ENCODE results near the gene SLC25A13. TPM values are rescaled to one million over a fixed set of nuclear protein-coding genes. Genes with fewer than 3 reads are reported as not detected.

The SLC25A13 gene
- total and polyA plus RNA-seq, 2 donors (not counting 1 experiment from before 2014, with no cell fraction given), result 6.9 to 12.0 TPM

- Histone ChIP-seq H3K4me1 (ENCODE audit: control insufficient read depth, extremely low read depth, insufficient read depth, low read length) (no peaks in the 10 kb centered on the region), H3K4me3 (replicated peaks in 1 of 4; ENCODE audit: control extremely low read depth in 1 of 4, insufficient read depth in 1 of 4, low read depth in 3 of 4, low read length in 4 of 4) (no peak overlapping the region), H3K36me3 (ENCODE audit: control insufficient read depth, insufficient read depth, low read length) (no peaks in the 10 kb centered on the region), H3K27ac (ENCODE audit: insufficient read depth, low read length) (no peak overlapping the region), H2AFZ (ENCODE audit: low read length) (no peak overlapping the region), H4K20me1 (ENCODE audit: control insufficient read depth, extremely low read depth, insufficient read depth, low read length) (no peaks in the 10 kb centered on the region), H3K9ac (ENCODE audit: insufficient read depth, low read length) (no peak overlapping the region), H3K79me2 (ENCODE audit: control insufficient read depth, insufficient read depth, low read length) (no peaks in the 10 kb centered on the region), H3K9me3 (ENCODE audit: control insufficient read depth, insufficient read depth, low read depth, low read length) (no peaks in the 10 kb centered on the region), H3K4me2 (ENCODE audit: extremely low read depth, insufficient read depth, low read length) (no peak overlapping the region), H3K27me3 (ENCODE audit: control insufficient read depth, insufficient read depth, low read length) (no peaks in the 10 kb centered on the region)
- DNase-seq (ENCODE audit: low read depth in 2 of 2), result no peak
- TF ChIP-seq CTCF (conservative IDR thresholded peaks at IDR 0.05 in 1 of 2, IDR thresholded peaks at IDR 0.05 in 1 of 2; ENCODE audit: low read depth in 1 of 2, low read length in 2 of 2), result no peak
- TF ChIP-seq EZH2 (IDR thresholded peaks at IDR 0.05; ENCODE audit: low read length, missing control alignments), result no peak
These were observed 33.0 kb upstream of the SLC25A13 start for GRCh38 chr7:96354881-96355280.

GRCh38 chr7:96349572-96349971 is 27.7 kb upstream of the SLC25A13 start:
- Histone ChIP-seq H3K9me3 (ENCODE audit: control insufficient read depth, insufficient read depth, low read depth, low read length) (no peaks in the 10 kb centered on the region), H3K79me2 (ENCODE audit: control insufficient read depth, insufficient read depth, low read length) (no peaks in the 10 kb centered on the region), H3K36me3 (ENCODE audit: control insufficient read depth, insufficient read depth, low read length) (no peaks in the 10 kb centered on the region), H3K4me2 (ENCODE audit: extremely low read depth, insufficient read depth, low read length) (no peak overlapping the region), H2AFZ (ENCODE audit: low read length) (no peak overlapping the region), H3K4me1 (ENCODE audit: control insufficient read depth, extremely low read depth, insufficient read depth, low read length) (no peaks in the 10 kb centered on the region), H3K27ac (ENCODE audit: insufficient read depth, low read length) (no peak overlapping the region), H3K9ac (ENCODE audit: insufficient read depth, low read length) (no peak overlapping the region), H3K4me3 (replicated peaks in 1 of 4; ENCODE audit: control extremely low read depth in 1 of 4, insufficient read depth in 1 of 4, low read depth in 3 of 4, low read length in 4 of 4) (no peak overlapping the region), H4K20me1 (ENCODE audit: control insufficient read depth, extremely low read depth, insufficient read depth, low read length) (no peaks in the 10 kb centered on the region), H3K27me3 (ENCODE audit: control insufficient read depth, insufficient read depth, low read length) (no peaks in the 10 kb centered on the region)
- TF ChIP-seq CTCF (conservative IDR thresholded peaks at IDR 0.05 in 1 of 2, IDR thresholded peaks at IDR 0.05 in 1 of 2; ENCODE audit: low read depth in 1 of 2, low read length in 2 of 2), result no peak
- no peak for TF ChIP-seq EZH2 (IDR thresholded peaks at IDR 0.05; ENCODE audit: low read length, missing control alignments)
- DNase-seq (ENCODE audit: low read depth in 2 of 2), result no peak

- Histone ChIP-seq H3K27me3 (ENCODE audit: control insufficient read depth, insufficient read depth, low read length) (no peaks in the 10 kb centered on the region), H3K9ac (ENCODE audit: insufficient read depth, low read length) (no peak overlapping the region), H4K20me1 (ENCODE audit: control insufficient read depth, extremely low read depth, insufficient read depth, low read length) (no peaks in the 10 kb centered on the region), H3K4me3 (replicated peaks in 1 of 4; ENCODE audit: control extremely low read depth in 1 of 4, insufficient read depth in 1 of 4, low read depth in 3 of 4, low read length in 4 of 4) (no peak overlapping the region), H3K36me3 (ENCODE audit: control insufficient read depth, insufficient read depth, low read length) (no peaks in the 10 kb centered on the region), H2AFZ (ENCODE audit: low read length) (no peak overlapping the region), H3K4me1 (ENCODE audit: control insufficient read depth, extremely low read depth, insufficient read depth, low read length) (no peaks in the 10 kb centered on the region), H3K79me2 (ENCODE audit: control insufficient read depth, insufficient read depth, low read length) (no peaks in the 10 kb centered on the region), H3K9me3 (ENCODE audit: control insufficient read depth, insufficient read depth, low read depth, low read length) (no peaks in the 10 kb centered on the region), H3K4me2 (ENCODE audit: extremely low read depth, insufficient read depth, low read length) (no peak overlapping the region), H3K27ac (ENCODE audit: insufficient read depth, low read length) (no peak overlapping the region)
- no peak for DNase-seq (ENCODE audit: low read depth in 2 of 2)
- no peak for TF ChIP-seq EZH2 (IDR thresholded peaks at IDR 0.05; ENCODE audit: low read length, missing control alignments)
- TF ChIP-seq CTCF (conservative IDR thresholded peaks at IDR 0.05 in 1 of 2, IDR thresholded peaks at IDR 0.05 in 1 of 2; ENCODE audit: low read depth in 1 of 2, low read length in 2 of 2), result no peak
These were observed 25.6 kb upstream of the SLC25A13 start for GRCh38 chr7:96347471-96347870.
